ENCODE data around the gene TACR2.

TACR2 gene

DNA sequence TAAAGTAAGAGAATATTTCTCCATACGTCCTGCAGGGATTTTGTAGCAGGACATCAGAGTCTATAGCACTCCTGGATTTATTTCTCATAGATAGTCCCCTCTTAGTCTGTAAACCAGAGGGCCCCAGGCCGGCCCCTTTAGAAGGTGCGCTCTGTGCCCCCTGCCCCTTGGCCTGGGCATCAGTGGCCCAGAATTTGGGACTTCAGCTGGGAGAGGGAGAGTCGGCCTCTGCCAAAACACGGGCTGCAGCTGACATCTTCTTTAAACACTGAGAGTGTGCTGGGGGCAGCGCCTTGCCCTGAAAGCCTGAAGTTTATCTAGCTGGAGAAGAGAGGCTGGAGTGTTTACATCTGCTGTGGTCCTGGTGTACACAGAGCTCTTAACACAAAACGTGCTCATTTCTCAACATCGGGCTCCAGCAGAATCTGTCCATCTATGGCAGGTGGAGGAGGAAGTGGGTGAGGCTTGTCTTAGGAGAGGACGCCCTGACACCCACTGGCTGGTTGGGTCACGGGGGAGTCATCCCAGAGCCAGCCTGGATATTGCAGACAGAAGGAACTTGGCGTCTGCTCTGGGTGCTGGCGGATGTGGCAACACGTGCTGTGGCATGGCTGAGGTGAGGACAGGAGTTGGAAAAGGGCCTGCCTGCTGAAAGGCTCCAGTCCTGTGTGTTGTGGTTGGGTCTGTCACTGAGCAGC, 5.0 kb upstream of the TACR2 start:
- no peaks in the 10 kb centered on the region for H3K27me3 ChIP-seq (replicated peaks; ENCODE audit: control insufficient read depth, insufficient read depth, low read length, poor library complexity, severe bottlenecking)
- peaks cover 34% of the 10 kb centered on the region for H3K4me1 ChIP-seq (ENCODE audit: control insufficient read depth, insufficient read depth, low read length, poor library complexity, severe bottlenecking)
- no peak for DNase-seq
- H3K9me3 ChIP-seq (ENCODE audit: control insufficient read depth, low read length) = no peaks in the 10 kb centered on the region
- H3K36me3 ChIP-seq (ENCODE audit: control insufficient read depth, insufficient read depth, low read length) = no peaks in the 10 kb centered on the region
- H3K27ac ChIP-seq (ENCODE audit: insufficient read depth, low read length, poor library complexity, severe bottlenecking) = no peak overlapping the region
- H3K4me3 ChIP-seq (ENCODE audit: insufficient read depth, low read depth, low read length, poor library complexity, severe bottlenecking) = no peak overlapping the region

DNA sequence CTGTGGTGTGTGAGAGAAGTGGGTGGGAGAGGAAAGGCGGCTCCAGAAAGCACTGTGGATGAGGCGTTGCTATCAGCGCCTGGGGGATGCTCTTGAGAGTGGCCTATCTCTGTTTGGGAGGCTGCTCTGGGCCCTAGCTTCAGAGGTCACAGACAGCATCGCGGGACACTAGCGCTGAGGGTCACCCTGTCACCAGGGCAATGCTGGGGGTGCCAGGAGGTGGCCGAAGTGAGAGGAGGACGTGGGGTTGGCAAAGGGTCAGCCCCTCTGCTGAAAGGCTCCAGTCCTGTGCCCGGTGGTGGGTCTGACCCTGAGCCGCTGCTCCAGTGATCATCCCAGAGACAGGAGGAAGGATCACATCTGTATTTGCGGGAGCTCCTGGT, 3.0 kb upstream of the TACR2 start:
- Histone ChIP-seq H3K27me3 (replicated peaks; ENCODE audit: control insufficient read depth, insufficient read depth, low read length, poor library complexity, severe bottlenecking) (no peaks in the 10 kb centered on the region), H3K9me3 (ENCODE audit: control insufficient read depth, low read length) (no peaks in the 10 kb centered on the region), H3K4me3 (ENCODE audit: insufficient read depth, low read depth, low read length, poor library complexity, severe bottlenecking) (no peak overlapping the region), H3K36me3 (ENCODE audit: control insufficient read depth, insufficient read depth, low read length) (no peaks in the 10 kb centered on the region), H3K4me1 (ENCODE audit: control insufficient read depth, insufficient read depth, low read length, poor library complexity, severe bottlenecking) (peaks cover 14% of the 10 kb centered on the region), H3K27ac (ENCODE audit: insufficient read depth, low read length, poor library complexity, severe bottlenecking) (no peak overlapping the region)
- no peak for DNase-seq

DNA sequence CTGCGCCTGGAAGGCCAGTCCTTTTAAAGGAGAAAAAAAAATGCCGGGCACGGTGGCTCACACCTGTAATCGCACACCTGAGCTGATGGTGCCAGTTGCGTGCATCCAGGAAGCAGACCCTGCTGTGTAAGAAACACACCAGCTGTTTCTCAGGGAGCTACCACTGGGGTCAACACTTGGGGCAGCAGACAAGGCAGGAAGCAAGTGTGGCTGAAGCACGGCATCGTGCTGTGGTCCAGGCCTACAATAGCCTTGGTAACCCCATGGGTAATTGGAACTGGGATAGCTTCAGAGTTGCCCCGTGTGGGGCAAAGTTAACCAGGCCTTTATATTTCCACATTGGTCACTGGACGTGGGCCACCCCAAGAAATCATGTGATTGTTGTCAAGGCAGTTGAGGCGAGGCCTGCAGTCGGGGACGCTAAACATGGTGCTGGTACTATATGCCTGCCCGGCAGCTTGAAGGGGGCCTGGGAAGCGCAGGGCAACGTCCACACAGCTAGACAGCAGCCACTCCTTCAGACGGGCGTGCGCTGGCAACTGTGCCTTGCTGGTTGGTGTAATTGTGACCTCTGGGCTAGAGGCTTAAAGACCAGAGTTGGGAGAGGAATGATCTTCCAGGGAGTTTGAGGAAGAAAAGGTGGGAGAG, 2.5 kb upstream of the TACR2 start:
- Histone ChIP-seq H3K36me3 (ENCODE audit: control insufficient read depth, insufficient read depth, low read length) (no peaks in the 10 kb centered on the region), H3K4me1 (ENCODE audit: control insufficient read depth, insufficient read depth, low read length, poor library complexity, severe bottlenecking) (peaks cover 9% of the 10 kb centered on the region), H3K27ac (ENCODE audit: insufficient read depth, low read length, poor library complexity, severe bottlenecking) (no peak overlapping the region), H3K4me3 (ENCODE audit: insufficient read depth, low read depth, low read length, poor library complexity, severe bottlenecking) (no peak overlapping the region), H3K27me3 (replicated peaks; ENCODE audit: control insufficient read depth, insufficient read depth, low read length, poor library complexity, severe bottlenecking) (no peaks in the 10 kb centered on the region), H3K9me3 (ENCODE audit: control insufficient read depth, low read length) (no peaks in the 10 kb centered on the region)
- DNase-seq = no peak

DNA sequence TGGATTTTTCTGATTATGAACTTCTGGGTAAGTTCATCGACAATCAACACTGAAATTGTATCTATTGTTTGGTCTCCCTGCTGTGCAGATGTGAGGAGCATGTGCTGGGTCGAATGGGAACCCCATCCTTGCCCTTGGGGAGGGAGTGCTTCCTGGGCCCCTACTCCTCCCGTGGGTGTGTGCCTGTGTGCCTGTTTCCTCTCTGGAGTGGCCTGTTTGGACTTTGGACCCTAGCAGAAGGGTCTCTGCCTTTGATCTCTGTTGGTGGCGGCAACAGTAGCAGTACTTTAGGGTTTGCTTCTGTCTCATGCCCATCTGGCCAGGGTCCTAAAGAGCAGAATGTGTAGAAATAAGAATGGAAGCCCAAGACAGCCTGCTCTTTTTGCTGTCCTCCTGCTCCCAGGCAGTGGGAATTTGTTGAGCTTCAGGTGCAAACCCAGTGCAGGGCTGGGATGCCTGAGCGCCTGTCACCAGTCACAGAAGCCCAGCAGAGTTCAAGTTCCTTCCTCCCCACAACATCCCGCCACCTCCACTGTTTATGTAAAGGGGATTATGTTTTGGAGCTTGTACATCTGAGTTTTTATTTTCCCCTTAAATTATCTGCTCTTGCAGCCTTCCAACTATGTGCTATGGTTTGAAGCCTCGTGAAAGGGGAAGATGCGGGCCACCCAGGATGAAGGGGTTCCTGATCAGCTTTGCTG, 1.5 kb upstream of the TACR2 start:
- no peak overlapping the region for H3K27ac ChIP-seq (ENCODE audit: insufficient read depth, low read length, poor library complexity, severe bottlenecking)
- no peaks in the 10 kb centered on the region for H3K4me1 ChIP-seq (ENCODE audit: control insufficient read depth, insufficient read depth, low read length, poor library complexity, severe bottlenecking)
- H3K27me3 ChIP-seq (replicated peaks; ENCODE audit: control insufficient read depth, insufficient read depth, low read length, poor library complexity, severe bottlenecking) = no peaks in the 10 kb centered on the region
- H3K9me3 ChIP-seq (ENCODE audit: control insufficient read depth, low read length) = no peaks in the 10 kb centered on the region
- no peak for DNase-seq
- no peaks in the 10 kb centered on the region for H3K36me3 ChIP-seq (ENCODE audit: control insufficient read depth, insufficient read depth, low read length)
- no peak overlapping the region for H3K4me3 ChIP-seq (ENCODE audit: insufficient read depth, low read depth, low read length, poor library complexity, severe bottlenecking)

DNA sequence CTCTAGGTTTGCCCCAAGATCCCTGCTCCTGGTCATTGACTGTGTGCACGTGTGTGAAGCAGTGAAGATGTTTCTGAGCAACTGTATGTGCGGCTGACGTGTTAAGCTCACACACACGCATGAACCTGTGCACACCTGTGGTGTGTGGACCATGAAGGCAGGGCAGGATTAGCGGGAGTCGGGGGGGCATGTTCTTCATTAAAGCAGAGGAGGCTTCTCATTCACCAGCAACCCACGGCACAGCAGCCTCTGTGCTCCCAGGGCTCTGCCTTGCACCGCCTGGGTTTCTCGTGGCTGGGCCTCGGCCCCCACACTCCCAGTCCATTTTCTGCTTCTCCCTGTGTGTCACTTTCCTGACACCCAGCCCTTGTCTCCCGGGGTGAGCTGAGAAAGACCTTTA, 824 bp upstream of the TACR2 start:
- Histone ChIP-seq H3K36me3 (ENCODE audit: control insufficient read depth, insufficient read depth, low read length) (no peaks in the 10 kb centered on the region), H3K9me3 (ENCODE audit: control insufficient read depth, low read length) (no peaks in the 10 kb centered on the region), H3K4me1 (ENCODE audit: control insufficient read depth, insufficient read depth, low read length, poor library complexity, severe bottlenecking) (no peaks in the 10 kb centered on the region), H3K4me3 (ENCODE audit: insufficient read depth, low read depth, low read length, poor library complexity, severe bottlenecking) (no peak overlapping the region), H3K27ac (ENCODE audit: insufficient read depth, low read length, poor library complexity, severe bottlenecking) (no peak overlapping the region), H3K27me3 (replicated peaks; ENCODE audit: control insufficient read depth, insufficient read depth, low read length, poor library complexity, severe bottlenecking) (no peaks in the 10 kb centered on the region)
- DNase-seq = no peak

DNA sequence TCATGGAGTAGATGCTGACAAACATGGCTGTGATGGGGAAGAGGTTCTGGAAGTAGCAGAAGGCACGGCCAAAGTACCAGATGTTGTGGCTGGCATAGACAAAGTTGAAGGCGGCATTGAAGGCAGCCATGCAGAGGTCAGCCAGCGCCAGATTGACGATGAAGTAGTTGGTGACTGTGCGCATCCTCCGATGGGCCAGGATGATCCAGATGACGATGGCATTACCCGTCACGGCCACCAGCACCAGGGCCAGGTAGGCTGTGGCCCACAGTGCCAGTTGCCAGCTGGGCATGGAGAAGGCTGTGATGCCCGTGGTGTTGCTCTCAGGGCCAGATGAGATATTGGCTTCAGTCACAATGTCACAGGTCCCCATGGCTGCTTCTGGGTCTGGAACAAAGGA, 767 bp downstream of the TACR2 start:
- Histone ChIP-seq H3K4me3 (ENCODE audit: insufficient read depth, low read depth, low read length, poor library complexity, severe bottlenecking) (no peak overlapping the region), H3K9me3 (ENCODE audit: control insufficient read depth, low read length) (no peaks in the 10 kb centered on the region), H3K4me1 (ENCODE audit: control insufficient read depth, insufficient read depth, low read length, poor library complexity, severe bottlenecking) (no peaks in the 10 kb centered on the region), H3K27me3 (replicated peaks; ENCODE audit: control insufficient read depth, insufficient read depth, low read length, poor library complexity, severe bottlenecking) (no peaks in the 10 kb centered on the region), H3K36me3 (ENCODE audit: control insufficient read depth, insufficient read depth, low read length) (no peaks in the 10 kb centered on the region), H3K27ac (ENCODE audit: insufficient read depth, low read length, poor library complexity, severe bottlenecking) (no peak overlapping the region)
- DNase-seq = no peak

DNA sequence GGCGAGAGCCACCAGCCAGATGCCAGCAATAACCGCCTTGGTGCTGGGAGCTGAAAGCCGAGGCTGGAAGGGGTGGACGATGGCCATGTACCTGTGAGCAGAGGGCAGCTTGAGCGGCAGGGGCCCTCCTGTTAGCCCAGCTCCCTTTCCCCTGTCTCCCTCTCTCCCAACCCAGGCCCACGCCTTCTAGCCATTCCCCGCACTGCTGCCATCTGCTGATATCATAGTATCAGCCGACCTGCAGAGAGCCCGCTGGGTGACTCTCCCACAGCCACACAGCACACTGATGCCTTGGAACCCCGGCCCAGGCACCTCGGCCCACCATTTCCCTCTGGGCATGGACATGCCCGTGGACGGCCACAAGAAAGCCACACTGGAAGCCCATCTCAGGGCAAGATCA, 1.7 kb downstream of the TACR2 start:
- Histone ChIP-seq H3K27ac (ENCODE audit: insufficient read depth, low read length, poor library complexity, severe bottlenecking) (no peak overlapping the region), H3K9me3 (ENCODE audit: control insufficient read depth, low read length) (no peaks in the 10 kb centered on the region), H3K36me3 (ENCODE audit: control insufficient read depth, insufficient read depth, low read length) (no peaks in the 10 kb centered on the region), H3K27me3 (replicated peaks; ENCODE audit: control insufficient read depth, insufficient read depth, low read length, poor library complexity, severe bottlenecking) (no peaks in the 10 kb centered on the region), H3K4me3 (ENCODE audit: insufficient read depth, low read depth, low read length, poor library complexity, severe bottlenecking) (no peak overlapping the region), H3K4me1 (ENCODE audit: control insufficient read depth, insufficient read depth, low read length, poor library complexity, severe bottlenecking) (no peaks in the 10 kb centered on the region)
- DNase-seq = no peak

DNA sequence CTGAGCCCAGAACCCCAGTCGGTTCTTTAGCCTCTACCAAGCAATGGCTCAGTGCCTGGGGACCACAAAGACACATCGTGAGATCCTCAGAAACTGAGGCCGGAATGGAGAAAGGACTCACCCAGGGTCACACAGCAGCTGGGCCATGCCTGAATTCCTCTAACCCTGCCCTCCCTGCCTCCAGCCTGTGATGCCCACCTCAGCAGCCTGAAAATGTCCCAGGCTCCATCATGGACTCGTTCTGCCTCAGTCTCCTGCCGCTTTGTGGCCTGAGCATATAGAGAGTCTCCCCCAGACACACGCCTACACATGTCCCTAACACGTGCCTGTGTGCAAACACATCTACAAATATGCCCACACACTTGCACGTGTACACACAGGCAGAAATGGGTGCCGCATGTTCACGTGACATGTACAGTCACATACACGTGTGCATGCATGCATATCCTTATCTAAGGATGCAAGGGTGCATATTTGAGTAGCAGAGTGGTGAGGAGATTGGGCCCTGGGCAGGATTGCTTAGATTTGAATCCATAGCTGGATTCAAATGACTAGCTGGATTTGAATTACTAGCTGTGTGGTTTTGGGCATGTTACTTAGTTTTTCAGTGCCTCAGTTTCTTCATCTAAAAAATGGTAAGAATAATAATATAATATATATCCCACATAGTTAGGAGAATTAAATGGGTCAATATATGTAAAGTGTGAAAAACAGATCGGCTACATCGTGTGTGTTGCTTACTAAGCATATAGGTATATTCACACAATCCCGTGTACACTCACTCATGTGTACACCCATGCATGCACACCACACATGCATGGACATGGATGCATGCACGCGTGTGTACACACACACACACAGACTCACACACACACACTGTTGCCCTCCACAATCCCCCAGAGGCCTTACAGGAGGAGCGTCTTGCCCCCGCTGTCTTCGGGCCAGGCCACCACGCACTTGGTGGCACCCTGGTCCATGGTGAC, 2.4 kb downstream of the TACR2 start:
- Histone ChIP-seq H3K36me3 (ENCODE audit: control insufficient read depth, insufficient read depth, low read length) (no peaks in the 10 kb centered on the region), H3K4me1 (ENCODE audit: control insufficient read depth, insufficient read depth, low read length, poor library complexity, severe bottlenecking) (peaks cover 1% of the 10 kb centered on the region), H3K9me3 (ENCODE audit: control insufficient read depth, low read length) (no peaks in the 10 kb centered on the region), H3K27me3 (replicated peaks; ENCODE audit: control insufficient read depth, insufficient read depth, low read length, poor library complexity, severe bottlenecking) (no peaks in the 10 kb centered on the region), H3K4me3 (ENCODE audit: insufficient read depth, low read depth, low read length, poor library complexity, severe bottlenecking) (no peak overlapping the region), H3K27ac (ENCODE audit: insufficient read depth, low read length, poor library complexity, severe bottlenecking) (no peak overlapping the region)
- no peak for DNase-seq

DNA sequence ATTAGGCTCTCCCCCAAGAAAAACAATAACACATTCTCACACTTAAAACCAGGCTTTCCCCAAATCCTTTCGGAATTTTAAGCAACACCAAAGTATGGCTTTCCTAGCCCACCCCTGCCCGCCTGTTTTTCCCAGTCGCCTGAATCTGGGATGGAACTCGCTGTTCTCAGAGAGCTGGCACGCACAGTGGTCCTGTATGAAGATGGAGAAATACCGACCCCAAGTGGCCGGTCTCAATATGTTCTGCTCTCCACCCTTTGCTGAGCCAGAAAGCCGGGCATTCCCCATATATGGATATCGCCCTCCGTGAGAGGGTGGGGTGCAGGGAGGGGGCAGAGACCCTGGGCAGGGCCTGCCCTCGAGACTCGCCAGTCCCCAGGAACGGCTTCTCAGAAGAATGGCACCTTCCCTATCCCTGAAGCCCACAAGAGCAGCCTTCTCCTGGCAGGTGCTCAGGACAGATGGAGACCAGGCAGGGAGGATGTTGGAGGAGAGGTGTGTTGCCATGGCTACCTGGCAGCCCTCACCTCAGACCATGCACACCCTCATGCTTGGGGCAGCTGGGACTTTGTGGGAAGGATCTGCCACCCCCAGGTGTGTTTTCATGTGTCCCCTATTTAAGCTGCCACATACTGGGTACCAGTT, 3.4 kb downstream of the TACR2 start:
- DNase-seq = no peak
- Histone ChIP-seq H3K36me3 (ENCODE audit: control insufficient read depth, insufficient read depth, low read length) (no peaks in the 10 kb centered on the region), H3K4me1 (ENCODE audit: control insufficient read depth, insufficient read depth, low read length, poor library complexity, severe bottlenecking) (peaks cover 7% of the 10 kb centered on the region), H3K4me3 (ENCODE audit: insufficient read depth, low read depth, low read length, poor library complexity, severe bottlenecking) (no peak overlapping the region), H3K9me3 (ENCODE audit: control insufficient read depth, low read length) (no peaks in the 10 kb centered on the region), H3K27ac (ENCODE audit: insufficient read depth, low read length, poor library complexity, severe bottlenecking) (no peak overlapping the region), H3K27me3 (replicated peaks; ENCODE audit: control insufficient read depth, insufficient read depth, low read length, poor library complexity, severe bottlenecking) (no peaks in the 10 kb centered on the region)
